NCI-H226 (cell line): ENCODE data around the gene BOLA2.
A peak's percentile ranks its signal among the peaks of the same experiment; 100 is the strongest.
"Not testable (repeated sequence)": the region's sequence is repeated elsewhere in the genome, so short reads cannot be mapped to it uniquely, and the experiment has no call there.

Experiments
- DNase-seq: peaks from one replicate; pipeline ENCODE4 v3.0.0-alpha.2; 2015

BOLA2 gene

GRCh38 chr16:29454269-29454668 is at the start of gene BOLA2, which contains the start of gene SLX1B:
Gene BOLA2 (minus strand): TSS chr16:29454351. CDS start chr16:29454253, 98 bp downstream.
Gene SLX1B (plus strand): TSS chr16:29454533.
- not testable (repeated sequence) for DNase-seq

GRCh38 chr16:29482276-29482675 is 28.1 kb upstream of the BOLA2 start:
- not testable (repeated sequence) for DNase-seq

- DNase-seq = not testable (repeated sequence)
Observed at GRCh38 chr16:29472065-29472464, 17.9 kb upstream of the BOLA2 start.

- DNase-seq = not testable (repeated sequence)
Observed at GRCh38 chr16:29469660-29470059, 15.5 kb upstream of the BOLA2 start.

- DNase-seq = not testable (repeated sequence)
Observed at GRCh38 chr16:29467654-29468366, 13.7 kb upstream of the BOLA2 start.

- not testable (repeated sequence) for DNase-seq
Observed at GRCh38 chr16:29466904-29467303, 12.8 kb upstream of the BOLA2 start.

- not testable (repeated sequence) for DNase-seq
Observed at GRCh38 chr16:29465985-29466824, 12.1 kb upstream of the BOLA2 start.

GRCh38 chr16:29460647-29461030 is 6.5 kb upstream of the BOLA2 start:
- DNase-seq = not testable (repeated sequence)

- DNase-seq = not testable (repeated sequence)
Observed at GRCh38 chr16:29459706-29460646, 5.8 kb upstream of the BOLA2 start, which contains the start of gene SULT1A4. Gene SULT1A4 (plus strand): TSS chr16:29459913. CDS start chr16:29461386, 1,473 bp downstream.

GRCh38 chr16:29457660-29458059 is 3.5 kb upstream of the BOLA2 start:
- not testable (repeated sequence) for DNase-seq

- DNase-seq = not testable (repeated sequence)
Observed at GRCh38 chr16:29454828-29455227, 677 bp upstream of the BOLA2 start.

GRCh38 chr16:29453754-29454153 is 397 bp downstream of the BOLA2 start:
- DNase-seq = not testable (repeated sequence)

GRCh38 chr16:29425390-29425789 is 28.8 kb downstream of the BOLA2 start:
- DNase-seq = not testable (repeated sequence)

GRCh38 chr16:29423587-29423986 is 30.6 kb downstream of the BOLA2 start:
- DNase-seq = not testable (repeated sequence)

GRCh38 chr16:29405249-29405648 is 48.9 kb downstream of the BOLA2 start:
- peak; percentile 72 for DNase-seq
